Small intestine (tissue), 7 donors: ENCODE data around the gene GJC2. TPM values are rescaled to one million over a fixed set of nuclear protein-coding genes. Genes with fewer than 3 reads are reported as not detected.
"Not testable (repeated sequence)": the region's sequence is repeated elsewhere in the genome, so short reads cannot be mapped to it uniquely, and the experiment has no call there.

ENCODE experiments used
- DNase-seq, 2 donors: peaks; one replicate each; pipeline versions ENCODE4 v3.0.0 to v3.0.0-alpha.2; 2013
- FAIRE-seq: peaks from 2 replicates; lab custom pipeline; 2012; peaks lifted over from hg19 to GRCh38; lab: Jason Lieb, UNC
- H3K27ac ChIP-seq, 3 donors: one replicate each; pipeline ENCODE4 v1.5.1; 2013; ENCODE audit warnings: low read length in 2 of 3, mild to moderate bottlenecking in 2 of 3, control low read depth in 1 of 3, inconsistent platforms in 1 of 3, low read depth in 1 of 3, moderate library complexity in 1 of 3
- H3K27me3 ChIP-seq, 3 donors: one replicate each; pipeline ENCODE4 v1.6.1; 2013; ENCODE audit warnings: low read length in 3 of 3, inconsistent platforms in 1 of 3; ENCODE audit not compliant: control insufficient read depth in 3 of 3, insufficient read depth in 3 of 3
- H3K36me3 ChIP-seq, 3 donors: one replicate each; pipeline ENCODE4 v1.6.1; 2013; ENCODE audit warnings: low read length in 3 of 3, inconsistent platforms in 1 of 3, low read depth in 1 of 3, mild to moderate bottlenecking in 1 of 3, moderate library complexity in 1 of 3; ENCODE audit not compliant: control insufficient read depth in 3 of 3, insufficient read depth in 2 of 3
- H3K4me1 ChIP-seq, 3 donors: one replicate each; pipeline ENCODE4 v1.6.1; 2013; ENCODE audit warnings: low read length in 2 of 3, inconsistent platforms in 1 of 3, low read depth in 1 of 3, mild to moderate bottlenecking in 1 of 3, moderate library complexity in 1 of 3; ENCODE audit not compliant: control insufficient read depth in 3 of 3, insufficient read depth in 2 of 3
- H3K4me3 ChIP-seq, 3 donors: one replicate each; pipeline ENCODE4 v1.5.1; 2013; ENCODE audit warnings: low read length in 3 of 3, control low read depth in 1 of 3, inconsistent platforms in 1 of 3, low read depth in 1 of 3, mild to moderate bottlenecking in 1 of 3, moderate library complexity in 1 of 3
- H3K9me3 ChIP-seq, 2 donors: one replicate each; pipeline ENCODE4 v1.6.1; 2013; ENCODE audit warnings: low read depth in 1 of 2, low read length in 1 of 2; ENCODE audit not compliant: control insufficient read depth in 2 of 2, insufficient read depth in 1 of 2
- WGBS, 3 donors: extraction: QIAGEN DNeasy Blood & Tissue Kit; methylation state at CpG; one replicate each; pipeline ENCODE4 v1.1.7; 2013; 5-methylcytosine and 5-hydroxymethylcytosine counted together
- polyA plus RNA-seq, 4 donors: library from polyadenylated mRNA; stranded (reverse) in 3 of 4; unstranded in 1 of 4; fragments of 200-250 nt in 3 of 4; fragments of 120-200 nt in 1 of 4; gene quantifications; one replicate each; pipeline versions ENCODE4 v1.2.1 to v1.2.3, GENCODE V29; 2013
- donor health status: healthy with polysubstance abuse.
- donor health status: control.
- donor health status: control.
- donor health status: Bipolar disorder and iron deficiency.
- donor health status: healthy.

The GJC2 gene
- polyA plus RNA-seq, 4 donors = 0.27 to 1.4 (median 0.99) TPM; not detected in 1

DNA sequence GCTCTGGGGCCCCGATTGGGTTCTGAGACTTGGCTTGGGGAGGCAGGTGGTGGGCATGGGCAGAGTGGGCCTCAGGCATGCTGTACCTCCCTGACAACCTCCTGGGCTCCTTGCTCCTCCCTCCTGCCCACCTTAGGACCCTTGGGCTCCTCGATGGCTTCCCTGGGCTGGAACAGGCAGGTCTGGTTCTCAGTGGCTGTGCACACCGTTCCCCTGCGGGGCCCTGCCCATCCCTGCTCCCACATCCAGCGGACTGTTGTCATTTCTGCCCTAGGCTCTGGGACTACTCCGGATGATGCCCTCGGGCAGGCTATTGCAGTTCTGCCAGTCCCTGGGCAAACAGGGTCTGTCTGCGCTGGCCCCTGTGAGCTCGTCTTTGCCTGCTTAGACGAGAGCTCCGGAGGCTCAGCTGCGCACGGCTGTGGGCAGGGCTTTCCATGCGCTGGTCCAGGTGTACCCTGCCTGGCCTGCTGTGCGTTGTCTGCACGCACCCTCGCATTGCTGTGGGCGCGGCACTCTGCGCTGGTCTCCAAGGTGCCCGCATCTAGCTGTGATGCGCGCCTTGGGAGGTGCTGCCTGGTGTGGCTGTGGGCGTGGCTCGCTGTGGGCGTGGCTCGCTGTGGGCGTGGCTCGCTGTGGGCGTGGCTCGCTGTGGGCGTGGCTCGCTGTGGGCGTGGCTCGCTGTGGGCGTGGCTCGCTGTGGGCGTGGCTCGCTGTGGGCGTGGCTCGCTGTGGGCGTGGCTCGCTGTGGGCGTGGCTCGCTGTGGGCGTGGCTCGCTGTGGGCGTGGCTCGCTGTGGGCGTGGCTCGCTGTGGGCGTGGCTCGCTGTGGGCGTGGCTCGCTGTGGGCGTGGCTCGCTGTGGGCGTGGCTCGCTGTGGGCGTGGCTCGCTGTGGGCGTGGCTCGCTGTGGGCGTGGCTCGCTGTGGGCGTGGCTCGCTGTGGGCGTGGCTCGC is 24.1 kb downstream of the GJC2 start:
- H3K27ac ChIP-seq = peak overlapping the region in 1 of 3 donors; percentile 17
- DNase-seq = peak in 1 of 2 donors; percentile 71
- H3K4me1 ChIP-seq, FAIRE-seq, H3K4me3 ChIP-seq, H3K9me3 ChIP-seq, H3K27me3 ChIP-seq: not testable (repeated sequence)
- 59 to 95% (median 92%) methylated on average over 24 to 40 of the region's 69 CpGs for WGBS, 3 donors
- H3K36me3 ChIP-seq = peaks cover 0 to 58% (median 0%) of the 10 kb centered on the region in 3 donors

DNA sequence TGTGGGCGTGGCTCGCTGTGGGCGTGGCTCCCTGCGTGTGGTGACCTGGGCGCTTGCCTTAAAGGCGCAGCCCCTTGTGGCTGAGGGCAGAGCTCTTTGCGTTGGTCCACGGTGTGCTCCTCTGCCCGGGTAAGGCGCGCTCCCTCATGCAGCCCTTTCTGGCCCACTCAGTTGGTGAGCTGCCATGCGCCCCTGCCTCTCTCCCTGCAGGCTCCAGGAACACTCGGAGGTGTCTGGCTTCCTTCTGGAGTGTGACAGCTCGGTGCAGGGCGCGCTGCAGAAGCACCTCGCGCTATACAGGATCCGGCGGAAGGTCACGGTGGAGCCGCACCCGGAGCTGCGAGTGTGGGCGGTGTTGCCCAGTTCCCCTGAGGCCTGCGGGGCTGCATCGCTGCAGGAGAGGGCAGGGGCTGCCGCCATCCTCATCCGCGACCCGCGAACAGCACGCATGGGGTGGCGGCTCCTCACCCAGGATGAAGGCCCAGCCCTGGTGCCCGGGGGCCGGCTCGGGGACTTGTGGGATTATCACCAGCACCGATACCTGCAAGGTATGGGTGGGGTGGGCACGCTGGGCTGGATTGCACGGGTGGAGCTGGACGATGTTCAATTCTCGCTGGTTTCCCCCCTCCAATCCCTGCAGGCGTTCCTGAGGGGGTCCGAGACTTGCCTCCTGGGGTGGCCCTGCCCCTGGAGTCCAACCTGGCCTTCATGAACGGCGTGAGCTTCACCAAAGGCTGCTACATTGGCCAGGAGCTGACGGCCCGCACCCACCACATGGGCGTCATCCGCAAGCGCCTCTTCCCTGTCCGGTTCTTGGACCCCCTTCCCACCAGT is 25.0 kb downstream of the GJC2 start:
- Histone ChIP-seq H3K27me3 (no peaks in the 10 kb centered on the region), H3K36me3 (peaks cover 0 to 57% (median 0%) of the 10 kb centered on the region in 3 donors), H3K4me1 (no peaks in the 10 kb centered on the region), H3K9me3 (peaks cover 0 to 2% of the 10 kb centered on the region in 2 donors), H3K4me3 (no peak overlapping the region), H3K27ac (no peak overlapping the region)
- WGBS, 3 donors = 91 to 95% (median 92%) methylated on average over 45 to 52 of the region's 52 CpGs
- peak in 1 of 2 donors; percentile 62 for DNase-seq
- FAIRE-seq = no peak

- H3K9me3 ChIP-seq = peaks cover 0 to 2% of the 10 kb centered on the region in 2 donors
- H3K4me1 ChIP-seq = no peaks in the 10 kb centered on the region
- H3K27ac ChIP-seq = no peak overlapping the region
- FAIRE-seq = no peak
- peaks cover 0 to 51% (median 0%) of the 10 kb centered on the region in 3 donors for H3K36me3 ChIP-seq
- WGBS, 3 donors = 89 to 95% (median 90%) methylated on average over 18 of the region's 18 CpGs
- no peak overlapping the region for H3K4me3 ChIP-seq
- DNase-seq = no peak
- no peaks in the 10 kb centered on the region for H3K27me3 ChIP-seq
These were observed 25.7 kb downstream of the GJC2 start for GRCh38 chr1:228175316-228176023.

- Histone ChIP-seq H3K4me3 (no peak overlapping the region), H3K9me3 (peaks cover 0 to 2% of the 10 kb centered on the region in 2 donors), H3K4me1 (no peaks in the 10 kb centered on the region), H3K36me3 (peaks cover 0 to 48% (median 0%) of the 10 kb centered on the region in 3 donors), H3K27me3 (no peaks in the 10 kb centered on the region), H3K27ac (no peak overlapping the region)
- DNase-seq (no peak), FAIRE-seq (no peak)
- 91 to 99% (median 94%) methylated on average over 4 of the region's 4 CpGs for WGBS, 3 donors
These were observed 26.3 kb downstream of the GJC2 start for GRCh38 chr1:228176024-228176395.

GRCh38 chr1:228176461-228177182 is 26.9 kb downstream of the GJC2 start:
- no peak overlapping the region for H3K4me3 ChIP-seq
- no peak for DNase-seq
- peaks cover 0 to 53% (median 0%) of the 10 kb centered on the region in 3 donors for H3K36me3 ChIP-seq
- H3K27ac ChIP-seq = no peak overlapping the region
- FAIRE-seq = no peak
- H3K4me1 ChIP-seq = no peaks in the 10 kb centered on the region
- WGBS, 3 donors = 88 to 95% (median 94%) methylated on average over 19 of the region's 19 CpGs
- H3K9me3 ChIP-seq = peaks cover 0 to 2% of the 10 kb centered on the region in 2 donors
- no peaks in the 10 kb centered on the region for H3K27me3 ChIP-seq

GRCh38 chr1:228177183-228177475 is 27.4 kb downstream of the GJC2 start:
- Histone ChIP-seq H3K27me3 (no peaks in the 10 kb centered on the region), H3K27ac (no peak overlapping the region), H3K9me3 (peaks cover 0 to 2% of the 10 kb centered on the region in 2 donors), H3K4me1 (no peaks in the 10 kb centered on the region), H3K36me3 (peaks cover 0 to 54% (median 0%) of the 10 kb centered on the region in 3 donors), H3K4me3 (no peak overlapping the region)
- DNase-seq (no peak), FAIRE-seq (no peak)
- 82 to 94% (median 87%) methylated on average over 4 to 5 of the region's 5 CpGs for WGBS, 3 donors

DNA sequence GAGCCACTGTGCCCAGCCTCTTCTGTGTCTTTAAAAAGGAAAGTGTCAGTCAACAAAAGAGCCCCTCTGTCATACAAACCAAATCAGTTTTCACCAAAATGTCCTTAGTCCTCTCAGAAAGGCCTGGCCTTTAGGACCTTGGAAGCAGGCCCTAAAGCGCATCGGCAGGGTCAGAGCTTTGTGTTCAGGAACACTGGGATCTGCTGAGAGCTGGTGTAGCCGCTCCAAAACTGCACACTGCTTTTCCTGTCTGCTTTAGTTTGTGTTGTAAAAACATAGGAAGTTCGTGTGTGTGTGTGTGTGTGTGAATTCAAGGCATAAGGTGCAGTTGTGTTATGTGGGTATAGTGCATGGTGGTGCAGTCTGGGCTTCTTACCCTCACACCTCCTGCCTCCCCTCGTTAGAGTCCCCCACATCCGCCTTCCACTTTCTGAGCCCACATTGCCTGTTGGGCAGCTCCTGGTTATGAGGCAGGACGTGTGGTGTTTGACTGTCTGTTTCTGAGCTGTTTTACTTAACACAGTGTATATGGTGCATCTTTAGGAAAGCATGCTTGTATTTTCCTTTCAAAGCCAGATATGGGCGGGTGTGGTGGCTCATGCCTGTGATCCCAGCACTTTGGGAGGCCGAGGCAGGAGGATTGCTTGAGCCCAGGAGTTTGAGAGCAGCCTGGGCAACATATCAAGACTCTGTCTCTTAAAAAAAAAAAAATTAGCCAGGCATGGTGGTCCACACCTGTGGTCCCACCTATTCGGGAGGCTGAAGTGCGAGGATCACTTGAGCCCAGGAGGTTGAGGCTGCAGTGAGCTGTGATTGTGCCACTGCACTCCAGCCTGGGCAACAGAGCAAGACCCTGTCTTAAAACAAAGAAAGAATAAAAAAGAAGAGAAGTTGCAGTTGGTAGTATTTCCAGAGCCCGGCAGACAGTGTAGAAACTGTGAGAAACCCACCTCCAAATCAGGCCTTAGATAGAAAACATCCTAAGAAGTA is 28.3 kb downstream of the GJC2 start:
- Histone ChIP-seq H3K4me3 (no peak overlapping the region), H3K27ac (peak overlapping the region in 1 of 3 donors; percentile 4), H3K36me3 (peaks cover 0 to 46% (median 0%) of the 10 kb centered on the region in 3 donors), H3K4me1 (no peaks in the 10 kb centered on the region), H3K27me3 (no peaks in the 10 kb centered on the region), H3K9me3 (peaks cover 0 to 2% of the 10 kb centered on the region in 2 donors)
- 87 to 91% (median 88%) methylated on average over 12 of the region's 12 CpGs for WGBS, 3 donors
- DNase-seq (no peak), FAIRE-seq (no peak)
